Measurements from ENCODE around the gene OXTR.

GRCh38 chr3:8794247-8794646 lies 24.8 kb upstream of the OXTR start:
- TF ChIP-seq POLR2A (IDR thresholded peaks at IDR 0.05; ENCODE audit: low read depth, low read length): no peak
- TF ChIP-seq TAF1 (IDR thresholded peaks at IDR 0.05; ENCODE audit: borderline replicate concordance, low read depth, low read length): no peak
- TF ChIP-seq POLR2AphosphoS5 (IDR thresholded peaks at IDR 0.05; ENCODE audit: low read depth, low read length): no peak

Data from GM12892 (cell line).